HG03442 (cell line): ENCODE measurements around the gene EID2B.

ENCODE experiments used
- ATAC-seq: cut with Tn5 transposase; IDR thresholded peaks from one replicate; pipeline ENCODE4 v1.9.1; 2021; ENCODE audit warnings: mild to moderate bottlenecking, moderate library complexity; ENCODE audit not compliant: unreplicated experiment

The EID2B gene

DNA sequence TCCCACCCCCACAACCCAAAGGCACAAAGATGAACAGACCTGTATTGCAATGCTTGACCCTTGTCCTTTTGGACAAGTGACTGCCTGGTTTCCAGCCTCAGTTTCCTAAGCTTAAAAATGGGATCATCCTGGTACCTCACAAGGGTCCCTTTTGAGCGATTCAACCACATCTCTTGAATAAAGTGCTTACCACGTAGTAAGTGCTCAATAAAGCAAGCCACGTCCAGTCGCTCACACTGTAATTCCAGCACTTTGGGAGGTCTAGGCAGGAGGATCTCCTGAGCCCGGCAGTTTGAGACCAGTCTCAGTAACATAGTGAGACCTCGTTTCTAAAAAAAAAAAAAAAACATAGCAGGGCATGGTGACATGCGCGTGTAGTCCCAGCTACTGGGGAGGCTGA, 32.7 kb downstream of the EID2B start:
- ATAC-seq = no peak

DNA sequence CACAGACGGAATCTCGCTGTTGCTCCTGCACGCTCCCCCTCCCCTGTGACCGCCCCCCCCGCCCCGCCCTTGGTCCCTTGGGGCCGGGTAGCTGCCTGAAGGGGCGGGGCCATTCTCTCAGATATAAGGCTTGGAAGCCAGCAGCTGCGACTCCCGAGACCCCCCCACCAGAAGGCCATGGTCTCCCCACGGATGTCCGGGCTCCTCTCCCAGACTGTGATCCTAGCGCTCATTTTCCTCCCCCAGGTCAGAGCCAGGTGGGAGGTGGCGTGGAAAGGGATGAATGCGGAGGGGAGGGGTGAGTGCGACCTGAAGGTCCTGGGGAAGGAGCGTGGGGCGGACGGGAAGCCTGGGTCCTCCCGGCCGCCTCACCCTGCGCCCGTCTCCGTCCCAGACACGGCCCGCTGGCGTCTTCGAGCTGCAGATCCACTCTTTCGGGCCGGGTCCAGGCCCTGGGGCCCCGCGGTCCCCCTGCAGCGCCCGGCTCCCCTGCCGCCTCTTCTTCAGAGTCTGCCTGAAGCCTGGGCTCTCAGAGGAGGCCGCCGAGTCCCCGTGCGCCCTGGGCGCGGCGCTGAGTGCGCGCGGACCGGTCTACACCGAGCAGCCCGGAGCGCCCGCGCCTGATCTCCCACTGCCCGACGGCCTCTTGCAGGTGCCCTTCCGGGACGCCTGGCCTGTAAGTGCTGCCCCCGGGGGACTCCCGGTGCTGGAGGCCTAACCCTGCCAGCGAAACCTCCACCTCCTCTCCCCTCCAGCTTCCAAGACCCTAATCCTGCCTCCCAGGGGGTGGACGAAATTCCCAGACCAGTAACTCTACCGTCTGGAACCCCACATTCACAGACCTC, 33.6 kb downstream of the EID2B start, which contains the start of gene DLL3:
Gene DLL3, plus strand, starts transcription at position 150 of the 845 bp plus-strand sequence. Its CDS starts 28 bp downstream, at position 178.
- no peak for ATAC-seq

DNA sequence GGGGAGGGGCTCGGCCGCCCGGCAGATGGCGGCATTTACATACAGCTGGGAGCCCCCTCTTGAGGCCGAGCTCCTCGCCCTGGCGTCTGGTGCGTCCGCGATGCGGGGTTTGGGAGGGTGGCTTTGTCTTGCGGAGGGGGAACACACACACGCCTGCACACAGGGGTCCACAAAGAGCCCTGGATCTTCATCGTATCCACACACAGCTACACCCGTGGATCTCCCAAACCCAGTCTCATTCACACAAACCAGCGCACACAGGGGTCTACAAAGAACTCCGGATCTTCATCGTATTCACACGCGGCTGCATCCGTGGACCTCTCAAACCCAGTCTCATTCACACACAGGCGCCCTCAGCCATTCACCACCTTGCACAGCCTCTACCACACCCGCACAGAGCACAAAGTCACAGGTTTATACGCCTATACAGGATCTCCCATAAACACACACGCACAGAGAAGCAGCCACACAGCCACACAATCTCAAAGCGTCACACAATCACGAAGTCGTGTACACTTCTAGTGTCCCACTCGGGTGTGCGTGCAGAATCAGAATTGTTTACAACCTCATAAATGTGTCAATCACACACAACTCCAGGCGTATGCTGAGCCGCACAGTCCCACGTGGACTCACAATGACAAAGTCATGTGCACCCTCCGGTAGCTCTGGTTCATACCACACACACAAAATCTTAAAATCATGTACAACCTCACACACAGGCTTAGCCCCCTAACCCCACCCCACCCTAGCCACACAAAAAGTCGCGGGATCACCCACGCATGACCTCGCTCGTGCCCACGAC, 34.5 kb downstream of the EID2B start:
- no peak for ATAC-seq

DNA sequence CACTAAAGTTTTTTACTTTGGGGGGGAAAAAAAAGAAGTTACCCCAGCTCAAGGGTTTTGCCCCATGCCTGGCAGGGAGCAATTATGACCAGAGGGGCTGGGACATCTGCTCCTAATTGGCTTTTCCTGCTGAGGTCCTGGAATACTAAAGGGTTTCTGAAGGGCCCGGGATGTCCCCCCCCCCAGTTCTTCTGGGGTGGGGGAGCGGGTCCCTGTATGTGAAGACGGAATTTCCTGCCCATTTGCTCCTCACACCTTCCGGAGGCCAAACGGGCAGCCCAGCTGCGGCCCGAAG, 35.0 kb downstream of the EID2B start:
- ATAC-seq = no peak

DNA sequence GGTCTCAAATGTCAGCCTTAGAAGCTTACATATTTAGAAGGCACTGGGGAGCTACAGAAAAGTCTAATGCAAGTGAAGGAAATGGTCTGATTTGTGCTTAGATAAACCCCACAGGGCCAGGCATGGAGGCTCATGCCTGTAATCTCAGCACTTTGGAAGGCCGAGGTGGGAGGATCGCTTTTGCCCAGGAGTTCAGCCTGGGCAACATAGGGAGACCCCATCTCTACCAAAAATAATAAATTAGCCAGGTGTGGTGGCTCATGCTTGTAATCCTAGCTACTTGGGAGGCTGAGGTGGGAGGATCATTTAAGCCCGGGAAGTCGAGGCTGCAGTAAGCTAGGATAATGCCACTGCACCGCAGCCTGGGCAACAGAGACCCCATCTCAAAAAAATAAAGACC, 36.6 kb downstream of the EID2B start:
- ATAC-seq = no peak

DNA sequence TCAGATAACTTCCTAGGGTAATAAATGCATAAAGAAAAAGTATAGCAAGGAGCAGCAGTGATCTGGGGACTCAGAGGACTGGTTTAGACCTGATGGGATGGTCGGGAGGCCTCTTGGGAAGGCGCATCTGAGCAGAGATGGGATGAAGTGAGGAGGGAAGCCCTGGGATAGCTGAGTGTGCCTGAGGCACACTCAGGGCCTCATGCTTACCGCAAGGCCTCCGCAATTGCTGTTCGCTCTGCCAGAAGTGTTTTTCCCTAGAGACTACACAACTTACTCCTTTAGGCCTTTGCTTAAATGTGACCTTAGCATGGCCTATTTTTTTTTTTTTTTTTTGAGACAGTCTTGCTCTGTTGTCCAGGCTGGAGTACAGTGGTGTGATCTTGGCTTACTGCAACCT, 38.0 kb downstream of the EID2B start:
- no peak for ATAC-seq

DNA sequence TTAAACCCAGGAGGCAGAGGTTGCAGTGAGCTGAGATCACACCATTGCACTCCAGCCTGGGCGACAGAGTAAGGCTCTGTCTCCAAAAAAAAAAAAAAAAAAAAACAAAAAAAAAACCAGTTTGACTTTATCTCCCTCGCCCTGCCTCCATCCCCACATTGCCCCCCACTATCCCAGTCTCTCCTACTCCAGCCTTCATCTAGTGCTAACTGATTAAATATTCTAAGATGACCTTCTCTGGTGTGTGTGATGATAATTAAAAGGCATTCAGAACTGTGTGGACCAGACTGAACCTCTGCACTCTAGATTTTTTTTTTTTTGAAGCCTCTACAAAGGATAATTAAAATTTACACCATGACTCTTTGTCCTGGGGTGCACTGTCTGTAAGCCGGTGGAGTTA, 39.9 kb downstream of the EID2B start:
- ATAC-seq = no peak

DNA sequence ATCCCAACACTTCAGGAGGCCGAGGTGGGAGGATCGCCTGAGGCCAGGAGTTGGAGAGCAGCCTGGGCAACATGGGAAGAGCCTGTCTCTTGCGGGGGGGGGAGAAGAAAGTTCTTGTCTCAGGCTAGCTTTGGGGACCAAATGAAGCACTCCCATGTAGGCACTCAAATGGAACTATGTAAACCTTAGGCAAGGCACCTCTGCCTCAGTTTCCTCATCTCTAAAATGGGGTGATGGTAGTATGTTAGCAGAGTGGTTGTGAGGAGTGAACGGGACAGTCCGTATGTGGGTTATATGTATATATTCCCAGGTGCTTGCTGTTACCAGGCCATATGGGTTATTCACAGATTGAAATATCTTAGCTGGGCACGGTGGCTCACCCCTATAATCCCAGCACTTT, 40.4 kb downstream of the EID2B start:
- no peak for ATAC-seq

DNA sequence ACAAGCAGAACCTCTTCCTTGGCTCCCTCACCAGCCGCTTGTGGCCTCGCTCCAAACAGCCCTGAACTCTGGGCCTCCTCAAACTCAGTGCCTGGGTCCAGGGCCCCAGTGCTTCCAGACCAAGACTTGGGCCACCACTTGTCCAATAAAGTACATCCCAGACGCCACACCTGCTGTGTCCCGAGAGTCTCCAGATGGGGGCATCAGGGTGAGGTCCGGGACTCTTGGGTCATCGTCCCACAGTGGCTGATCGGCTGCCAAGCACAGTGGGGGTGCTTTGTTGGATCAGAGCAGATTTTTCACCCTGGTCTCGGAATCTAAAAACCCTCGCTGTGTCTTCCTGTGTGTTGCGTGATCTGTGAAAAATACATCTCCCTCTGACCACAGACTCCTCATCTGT, 42.9 kb downstream of the EID2B start:
- no peak for ATAC-seq

DNA sequence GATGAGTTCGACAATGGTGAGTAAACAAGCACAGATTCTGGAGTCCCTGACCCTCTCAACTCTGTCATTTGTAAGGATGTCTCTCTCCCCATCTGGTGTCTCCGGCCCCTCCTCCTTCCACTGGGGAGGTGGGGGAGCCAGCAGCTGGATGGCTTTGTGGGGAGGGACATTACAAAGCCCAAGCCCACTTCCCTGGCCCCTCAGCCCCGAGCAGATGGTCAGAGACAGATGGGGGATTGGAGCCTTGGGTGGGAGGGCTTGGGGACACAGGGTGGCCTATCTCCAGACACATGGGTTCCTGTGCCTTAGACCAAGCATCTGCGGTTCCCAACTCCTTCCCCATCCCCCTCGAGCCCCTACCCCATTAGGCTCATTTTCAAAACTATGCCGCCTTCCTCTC, 49.5 kb downstream of the EID2B start:
- no peak for ATAC-seq

DNA sequence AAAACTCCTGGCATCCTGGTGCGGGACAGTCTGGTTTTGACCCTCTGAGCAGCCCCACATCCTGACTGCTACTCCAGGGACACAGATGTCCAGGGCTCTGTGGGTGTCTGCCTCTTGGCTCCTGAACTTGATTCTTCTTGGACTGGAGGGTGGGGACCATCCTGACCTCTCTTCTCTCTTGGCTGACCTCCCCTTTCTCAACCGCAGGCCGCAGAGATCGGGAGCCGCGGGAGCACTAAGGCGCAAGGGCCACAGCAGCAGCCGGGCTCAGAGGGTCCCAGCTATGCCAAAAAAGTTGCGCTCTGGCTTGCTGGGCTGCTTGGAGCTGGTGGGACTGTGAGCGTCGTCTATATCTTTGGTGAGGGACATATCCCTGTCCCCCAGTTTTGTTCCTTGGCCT, 51.0 kb downstream of the EID2B start:
- no peak for ATAC-seq

DNA sequence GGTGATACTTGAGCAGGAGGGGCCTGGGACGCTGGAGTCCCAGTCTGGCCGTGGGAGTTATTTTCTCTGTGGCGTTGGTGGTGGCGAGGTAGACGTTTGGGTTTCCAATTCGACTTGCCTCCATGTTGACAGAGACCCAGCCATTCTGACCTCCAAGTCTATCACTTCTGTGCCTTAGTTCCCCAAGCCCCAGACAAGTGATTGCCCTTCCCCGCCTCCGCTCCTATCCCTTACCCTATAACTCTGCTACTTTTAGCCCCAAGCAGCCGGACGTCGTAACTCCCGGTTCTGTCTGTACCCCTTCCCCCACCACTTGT, 51.5 kb downstream of the EID2B start:
- no peak for ATAC-seq
